ENCODE results near the gene PRKAB1.
"Not testable (repeated sequence)": the region's sequence is repeated elsewhere in the genome, so short reads cannot be mapped to it uniquely, and the experiment has no call there.

The PRKAB1 gene

DNA sequence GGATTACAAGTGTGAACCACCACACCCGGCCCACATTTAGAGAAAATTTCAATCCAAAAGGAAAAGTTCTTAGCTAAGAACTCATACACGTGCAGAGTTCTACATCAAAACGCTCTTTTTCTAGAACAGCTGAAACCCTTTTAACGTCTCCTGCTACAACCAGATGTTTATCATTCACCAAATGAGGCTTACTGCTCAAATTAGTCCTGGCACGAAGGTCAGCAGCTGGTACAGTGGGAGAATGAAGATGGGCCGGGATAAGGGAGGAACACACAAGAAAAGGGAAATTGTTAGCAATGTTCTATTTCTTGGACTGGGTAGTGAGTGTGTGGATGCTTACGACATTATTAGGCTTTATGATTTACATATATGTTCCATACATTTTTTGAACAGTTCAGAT lies 37.2 kb downstream of the PRKAB1 start:
- no peak for DNase-seq (ENCODE audit: low spot score)
- H3K27ac ChIP-seq (ENCODE audit: poor library complexity, severe bottlenecking), result no peak overlapping the region
- peaks cover 39% of the 10 kb centered on the region for H3K36me3 ChIP-seq (ENCODE audit: low read depth)
- no peaks in the 10 kb centered on the region for H3K9me3 ChIP-seq (ENCODE audit: severe bottlenecking)
- ATAC-seq (ENCODE audit: low read depth), result no peak
- no peaks in the 10 kb centered on the region for H3K27me3 ChIP-seq (ENCODE audit: insufficient read depth, poor library complexity, severe bottlenecking)
- peaks cover 2% of the 10 kb centered on the region for H3K4me1 ChIP-seq (ENCODE audit: insufficient read depth, poor library complexity, severe bottlenecking)
- TF ChIP-seq, protein P1, sequence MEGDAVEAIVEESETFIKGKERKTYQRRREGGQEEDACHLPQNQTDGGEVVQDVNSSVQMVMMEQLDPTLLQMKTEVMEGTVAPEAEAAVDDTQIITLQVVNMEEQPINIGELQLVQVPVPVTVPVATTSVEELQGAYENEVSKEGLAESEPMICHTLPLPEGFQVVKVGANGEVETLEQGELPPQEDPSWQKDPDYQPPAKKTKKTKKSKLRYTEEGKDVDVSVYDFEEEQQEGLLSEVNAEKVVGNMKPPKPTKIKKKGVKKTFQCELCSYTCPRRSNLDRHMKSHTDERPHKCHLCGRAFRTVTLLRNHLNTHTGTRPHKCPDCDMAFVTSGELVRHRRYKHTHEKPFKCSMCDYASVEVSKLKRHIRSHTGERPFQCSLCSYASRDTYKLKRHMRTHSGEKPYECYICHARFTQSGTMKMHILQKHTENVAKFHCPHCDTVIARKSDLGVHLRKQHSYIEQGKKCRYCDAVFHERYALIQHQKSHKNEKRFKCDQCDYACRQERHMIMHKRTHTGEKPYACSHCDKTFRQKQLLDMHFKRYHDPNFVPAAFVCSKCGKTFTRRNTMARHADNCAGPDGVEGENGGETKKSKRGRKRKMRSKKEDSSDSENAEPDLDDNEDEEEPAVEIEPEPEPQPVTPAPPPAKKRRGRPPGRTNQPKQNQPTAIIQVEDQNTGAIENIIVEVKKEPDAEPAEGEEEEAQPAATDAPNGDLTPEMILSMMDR (IDR thresholded peaks at IDR 0.05; ENCODE audit: poor library complexity, severe bottlenecking), result no peak
- no peak overlapping the region for H3K4me3 ChIP-seq (ENCODE audit: severe bottlenecking)

DNA sequence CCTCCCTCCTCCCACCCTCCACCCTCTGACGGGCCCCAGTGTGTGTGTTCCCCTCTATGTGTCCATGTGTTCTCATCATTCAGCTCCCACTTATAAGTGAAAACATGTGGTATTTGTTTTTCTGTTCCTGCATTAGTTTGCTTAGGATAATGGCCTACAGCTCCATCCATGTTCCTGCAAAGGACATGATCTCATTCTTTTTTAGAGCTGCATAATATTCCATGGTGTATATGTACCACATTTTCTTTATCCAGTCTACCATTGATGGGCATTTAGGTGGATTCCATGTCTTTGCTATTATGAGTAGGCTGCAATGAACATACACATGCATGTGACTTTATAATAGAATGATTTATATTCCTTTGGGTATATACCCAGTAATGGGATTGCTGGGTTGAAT lies 38.5 kb downstream of the PRKAB1 start:
- Histone ChIP-seq H3K36me3 (ENCODE audit: low read depth) (peaks cover 40% of the 10 kb centered on the region), H3K4me1 (ENCODE audit: insufficient read depth, poor library complexity, severe bottlenecking) (peaks cover 11% of the 10 kb centered on the region)
- H3K9me3 ChIP-seq (ENCODE audit: severe bottlenecking); H3K27me3 ChIP-seq (ENCODE audit: insufficient read depth, poor library complexity, severe bottlenecking); H3K4me3 ChIP-seq (ENCODE audit: severe bottlenecking); DNase-seq (ENCODE audit: low spot score); ATAC-seq (ENCODE audit: low read depth); H3K27ac ChIP-seq (ENCODE audit: poor library complexity, severe bottlenecking): not testable (repeated sequence)

- Histone ChIP-seq H3K36me3 (ENCODE audit: low read depth) (peaks cover 75% of the 10 kb centered on the region), H3K27ac (ENCODE audit: poor library complexity, severe bottlenecking) (peak overlapping the region; percentile 9)
Measured at GRCh38 chr12:119710374-119710964, 42.5 kb downstream of the PRKAB1 start.

DNA sequence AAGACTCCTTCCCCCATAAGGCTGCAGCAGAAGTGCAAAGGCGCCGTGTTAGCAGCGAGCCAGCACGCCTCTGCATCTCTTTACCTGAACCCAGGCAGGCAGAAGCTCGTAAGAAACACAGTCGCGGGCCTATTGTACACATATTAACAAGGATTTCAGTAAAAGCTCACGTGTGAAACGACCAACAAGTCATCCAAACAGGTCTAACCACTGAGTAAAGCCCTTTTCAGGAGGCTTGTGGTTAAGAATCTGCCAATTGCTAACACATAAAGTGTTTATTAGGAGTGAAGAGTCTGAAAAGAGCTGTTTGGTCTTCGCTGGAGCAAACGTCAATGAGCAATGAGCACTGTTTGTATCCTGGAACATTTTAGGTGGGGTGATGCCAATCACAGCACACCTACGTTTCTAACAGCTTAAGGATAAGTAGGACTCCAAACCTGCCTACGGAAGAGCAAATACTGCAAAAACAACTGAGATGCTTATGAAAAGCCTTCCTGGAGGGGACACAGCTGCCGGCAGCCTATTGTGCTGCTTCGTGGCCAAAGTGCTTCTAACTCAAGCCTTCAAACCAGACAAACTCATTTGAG lies 43.1 kb downstream of the PRKAB1 start:
- Histone ChIP-seq H3K27ac (ENCODE audit: poor library complexity, severe bottlenecking) (peak overlapping the region; percentile 9), H3K27me3 (ENCODE audit: insufficient read depth, poor library complexity, severe bottlenecking) (no peaks in the 10 kb centered on the region), H3K36me3 (ENCODE audit: low read depth) (peaks cover 80% of the 10 kb centered on the region), H3K4me3 (ENCODE audit: severe bottlenecking) (no peak overlapping the region), H3K9me3 (ENCODE audit: severe bottlenecking) (no peaks in the 10 kb centered on the region), H3K4me1 (ENCODE audit: insufficient read depth, poor library complexity, severe bottlenecking) (peaks cover 22% of the 10 kb centered on the region)
- ATAC-seq (ENCODE audit: low read depth) (no peak), DNase-seq (ENCODE audit: low spot score) (no peak)
- TF ChIP-seq, protein P1 (IDR thresholded peaks at IDR 0.05; ENCODE audit: poor library complexity, severe bottlenecking), result no peak

More at GRCh38 chr12:119710374-119710964, 42.5 kb downstream of the PRKAB1 start:
- H3K4me3 ChIP-seq (ENCODE audit: severe bottlenecking), result no peak overlapping the region
- no peaks in the 10 kb centered on the region for H3K9me3 ChIP-seq (ENCODE audit: severe bottlenecking)
- ATAC-seq (ENCODE audit: low read depth) (peak; percentile 91), DNase-seq (ENCODE audit: low spot score) (no peak)
- TF ChIP-seq, protein P1 (IDR thresholded peaks at IDR 0.05; ENCODE audit: poor library complexity, severe bottlenecking), result no peak
- H3K4me1 ChIP-seq (ENCODE audit: insufficient read depth, poor library complexity, severe bottlenecking), result peaks cover 16% of the 10 kb centered on the region
- H3K27me3 ChIP-seq (ENCODE audit: insufficient read depth, poor library complexity, severe bottlenecking), result no peaks in the 10 kb centered on the region

DNA sequence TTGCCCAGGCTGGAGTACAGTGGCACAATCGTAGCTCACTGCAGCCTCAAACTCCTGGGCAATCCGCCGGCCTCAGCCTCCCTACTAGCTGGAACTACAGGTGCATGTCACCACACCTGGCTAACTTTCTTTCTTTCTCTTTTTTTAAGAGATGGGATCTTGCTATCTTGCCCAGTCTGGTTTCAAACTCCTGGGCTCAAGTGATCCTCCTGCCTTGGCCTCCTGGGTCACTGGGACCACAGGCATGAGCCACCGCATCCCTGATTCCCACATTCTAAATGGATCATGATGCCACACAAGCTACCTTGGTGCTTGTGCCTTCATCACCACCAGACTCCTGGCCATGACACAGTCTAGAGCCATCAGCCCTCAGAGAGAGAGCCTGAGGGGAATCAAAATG lies 43.8 kb downstream of the PRKAB1 start:
- no peak overlapping the region for H3K27ac ChIP-seq (ENCODE audit: poor library complexity, severe bottlenecking)
- TF ChIP-seq, protein P1 (IDR thresholded peaks at IDR 0.05; ENCODE audit: poor library complexity, severe bottlenecking), result no peak
- H3K27me3 ChIP-seq (ENCODE audit: insufficient read depth, poor library complexity, severe bottlenecking), result no peaks in the 10 kb centered on the region
- peaks cover 77% of the 10 kb centered on the region for H3K36me3 ChIP-seq (ENCODE audit: low read depth)
- no peak overlapping the region for H3K4me3 ChIP-seq (ENCODE audit: severe bottlenecking)
- no peaks in the 10 kb centered on the region for H3K9me3 ChIP-seq (ENCODE audit: severe bottlenecking)
- H3K4me1 ChIP-seq (ENCODE audit: insufficient read depth, poor library complexity, severe bottlenecking), result peaks cover 24% of the 10 kb centered on the region
- ATAC-seq (ENCODE audit: low read depth), result no peak
- DNase-seq (ENCODE audit: low spot score), result no peak

All from RWPE2 (cell line).